ENCODE measurements around the gene INPP4A. TPM values are rescaled to one million over a fixed set of nuclear protein-coding genes. Genes with fewer than 3 reads are reported as not detected.

The INPP4A gene
- total and polyA plus RNA-seq, 10 of the 15 experiments (the other 5 are each of a cell fraction or from before 2014, with no cell fraction given), result 4.7 to 62.3 (median 36.9) TPM

DNA sequence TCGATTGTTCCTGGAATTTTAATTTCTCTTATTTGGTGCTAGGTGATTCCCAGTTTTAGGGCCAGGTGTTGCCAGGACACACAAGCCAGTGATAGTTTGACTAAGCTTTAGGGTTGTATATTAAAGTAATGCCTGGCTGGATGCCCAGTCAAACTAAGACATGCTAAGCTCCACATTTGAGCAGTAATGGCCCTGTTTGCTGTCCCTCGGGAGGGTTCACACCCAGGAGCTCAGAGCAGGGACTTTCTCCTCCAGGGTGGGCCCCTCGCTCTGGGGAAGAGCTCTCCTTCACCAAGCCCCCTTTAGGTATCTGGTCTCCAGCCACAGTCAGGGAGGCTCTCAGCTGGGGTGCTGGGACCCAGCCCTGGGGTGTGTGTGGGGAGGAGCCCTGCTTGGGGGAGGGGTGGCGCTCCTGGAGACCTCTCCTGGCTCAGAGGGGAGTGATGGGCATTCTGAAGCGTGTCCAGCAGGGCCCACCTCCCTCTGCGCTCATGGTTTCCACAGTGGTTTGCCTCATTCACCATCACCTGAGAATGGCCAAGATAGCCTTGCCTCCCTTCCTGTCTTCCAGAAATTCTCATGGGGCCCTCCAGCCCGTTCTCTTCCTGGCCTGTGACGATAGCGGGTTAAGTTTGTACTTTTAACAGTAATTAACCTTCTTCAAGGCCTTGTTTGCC is 31.7 kb downstream of the INPP4A start (continued):
- TF ChIP-seq, protein P1, sequence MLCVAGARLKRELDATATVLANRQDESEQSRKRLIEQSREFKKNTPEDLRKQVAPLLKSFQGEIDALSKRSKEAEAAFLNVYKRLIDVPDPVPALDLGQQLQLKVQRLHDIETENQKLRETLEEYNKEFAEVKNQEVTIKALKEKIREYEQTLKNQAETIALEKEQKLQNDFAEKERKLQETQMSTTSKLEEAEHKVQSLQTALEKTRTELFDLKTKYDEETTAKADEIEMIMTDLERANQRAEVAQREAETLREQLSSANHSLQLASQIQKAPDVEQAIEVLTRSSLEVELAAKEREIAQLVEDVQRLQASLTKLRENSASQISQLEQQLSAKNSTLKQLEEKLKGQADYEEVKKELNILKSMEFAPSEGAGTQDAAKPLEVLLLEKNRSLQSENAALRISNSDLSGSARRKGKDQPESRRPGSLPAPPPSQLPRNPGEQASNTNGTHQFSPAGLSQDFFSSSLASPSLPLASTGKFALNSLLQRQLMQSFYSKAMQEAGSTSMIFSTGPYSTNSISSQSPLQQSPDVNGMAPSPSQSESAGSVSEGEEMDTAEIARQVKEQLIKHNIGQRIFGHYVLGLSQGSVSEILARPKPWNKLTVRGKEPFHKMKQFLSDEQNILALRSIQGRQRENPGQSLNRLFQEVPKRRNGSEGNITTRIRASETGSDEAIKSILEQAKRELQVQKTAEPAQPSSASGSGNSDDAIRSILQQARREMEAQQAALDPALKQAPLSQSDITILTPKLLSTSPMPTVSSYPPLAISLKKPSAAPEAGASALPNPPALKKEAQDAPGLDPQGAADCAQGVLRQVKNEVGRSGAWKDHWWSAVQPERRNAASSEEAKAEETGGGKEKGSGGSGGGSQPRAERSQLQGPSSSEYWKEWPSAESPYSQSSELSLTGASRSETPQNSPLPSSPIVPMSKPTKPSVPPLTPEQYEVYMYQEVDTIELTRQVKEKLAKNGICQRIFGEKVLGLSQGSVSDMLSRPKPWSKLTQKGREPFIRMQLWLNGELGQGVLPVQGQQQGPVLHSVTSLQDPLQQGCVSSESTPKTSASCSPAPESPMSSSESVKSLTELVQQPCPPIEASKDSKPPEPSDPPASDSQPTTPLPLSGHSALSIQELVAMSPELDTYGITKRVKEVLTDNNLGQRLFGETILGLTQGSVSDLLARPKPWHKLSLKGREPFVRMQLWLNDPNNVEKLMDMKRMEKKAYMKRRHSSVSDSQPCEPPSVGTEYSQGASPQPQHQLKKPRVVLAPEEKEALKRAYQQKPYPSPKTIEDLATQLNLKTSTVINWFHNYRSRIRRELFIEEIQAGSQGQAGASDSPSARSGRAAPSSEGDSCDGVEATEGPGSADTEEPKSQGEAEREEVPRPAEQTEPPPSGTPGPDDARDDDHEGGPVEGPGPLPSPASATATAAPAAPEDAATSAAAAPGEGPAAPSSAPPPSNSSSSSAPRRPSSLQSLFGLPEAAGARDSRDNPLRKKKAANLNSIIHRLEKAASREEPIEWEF (IDR thresholded peaks at IDR 0.05; ENCODE audit: insufficient replicate concordance, low read depth, low read length), result peak; percentile 74
- TF ChIP-seq HDGF (IDR thresholded peaks at IDR 0.05), result 0 out of 2 replicates have a peak, but pooled peaks have one; percentile 25
- no peak for TF ChIP-seq RAD21 (IDR thresholded peaks at IDR 0.05; ENCODE audit: insufficient read depth, low read depth, low read length)
- TF ChIP-seq ATF7 (IDR thresholded peaks at IDR 0.05; ENCODE audit: low read depth), result 0 out of 2 replicates have a peak, but pooled peaks have one; percentile 23
- no peak for TF ChIP-seq POLR2A (IDR thresholded peaks at IDR 0.05; ENCODE audit: low read depth, low read length)
- TF ChIP-seq CREM (IDR thresholded peaks at IDR 0.05; ENCODE audit: low read depth), result peak; percentile 77
- peak; percentile 32; the same call in 1 of the 2 replicates for TF ChIP-seq MXI1 (IDR thresholded peaks at IDR 0.05; ENCODE audit: low read depth, low read length)
- 0 out of 2 replicates have a peak, but pooled peaks have one; percentile 62 for TF ChIP-seq SMARCA5 (IDR thresholded peaks at IDR 0.05)
- 0 out of 2 replicates have a peak, but pooled peaks have one; percentile 48 for TF ChIP-seq LARP7 (IDR thresholded peaks at IDR 0.05)
- TF ChIP-seq, protein P2, sequence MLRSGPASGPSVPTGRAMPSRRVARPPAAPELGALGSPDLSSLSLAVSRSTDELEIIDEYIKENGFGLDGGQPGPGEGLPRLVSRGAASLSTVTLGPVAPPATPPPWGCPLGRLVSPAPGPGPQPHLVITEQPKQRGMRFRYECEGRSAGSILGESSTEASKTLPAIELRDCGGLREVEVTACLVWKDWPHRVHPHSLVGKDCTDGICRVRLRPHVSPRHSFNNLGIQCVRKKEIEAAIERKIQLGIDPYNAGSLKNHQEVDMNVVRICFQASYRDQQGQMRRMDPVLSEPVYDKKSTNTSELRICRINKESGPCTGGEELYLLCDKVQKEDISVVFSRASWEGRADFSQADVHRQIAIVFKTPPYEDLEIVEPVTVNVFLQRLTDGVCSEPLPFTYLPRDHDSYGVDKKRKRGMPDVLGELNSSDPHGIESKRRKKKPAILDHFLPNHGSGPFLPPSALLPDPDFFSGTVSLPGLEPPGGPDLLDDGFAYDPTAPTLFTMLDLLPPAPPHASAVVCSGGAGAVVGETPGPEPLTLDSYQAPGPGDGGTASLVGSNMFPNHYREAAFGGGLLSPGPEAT (IDR thresholded peaks at IDR 0.05; ENCODE audit: low read depth), result no peak; the same call in 1 of the 2 replicates
- TF ChIP-seq PML (IDR thresholded peaks at IDR 0.05; ENCODE audit: low read length), result no peak
- TF ChIP-seq, protein P3, sequence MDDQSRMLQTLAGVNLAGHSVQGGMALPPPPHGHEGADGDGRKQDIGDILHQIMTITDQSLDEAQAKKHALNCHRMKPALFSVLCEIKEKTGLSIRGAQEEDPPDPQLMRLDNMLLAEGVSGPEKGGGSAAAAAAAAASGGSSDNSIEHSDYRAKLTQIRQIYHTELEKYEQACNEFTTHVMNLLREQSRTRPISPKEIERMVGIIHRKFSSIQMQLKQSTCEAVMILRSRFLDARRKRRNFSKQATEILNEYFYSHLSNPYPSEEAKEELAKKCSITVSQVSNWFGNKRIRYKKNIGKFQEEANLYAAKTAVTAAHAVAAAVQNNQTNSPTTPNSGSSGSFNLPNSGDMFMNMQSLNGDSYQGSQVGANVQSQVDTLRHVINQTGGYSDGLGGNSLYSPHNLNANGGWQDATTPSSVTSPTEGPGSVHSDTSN (IDR thresholded peaks at IDR 0.05; ENCODE audit: insufficient replicate concordance, low read depth, low read length), result no peak
- TF ChIP-seq POU2F2 (IDR thresholded peaks at IDR 0.05; ENCODE audit: borderline replicate concordance, low read depth, low read length), result 0 out of 3 replicates have a peak, but pooled peaks have one; percentile 9
- peak; percentile 61; the same call in 1 of the 2 replicates for TF ChIP-seq PAX5 (IDR thresholded peaks at IDR 0.05; ENCODE audit: borderline replicate concordance, low read depth, low read length)
- TF ChIP-seq SUPT20H (IDR thresholded peaks at IDR 0.05; ENCODE audit: borderline replicate concordance, control insufficient read depth, low read depth, low read length), result no peak
- TF ChIP-seq, protein P4, sequence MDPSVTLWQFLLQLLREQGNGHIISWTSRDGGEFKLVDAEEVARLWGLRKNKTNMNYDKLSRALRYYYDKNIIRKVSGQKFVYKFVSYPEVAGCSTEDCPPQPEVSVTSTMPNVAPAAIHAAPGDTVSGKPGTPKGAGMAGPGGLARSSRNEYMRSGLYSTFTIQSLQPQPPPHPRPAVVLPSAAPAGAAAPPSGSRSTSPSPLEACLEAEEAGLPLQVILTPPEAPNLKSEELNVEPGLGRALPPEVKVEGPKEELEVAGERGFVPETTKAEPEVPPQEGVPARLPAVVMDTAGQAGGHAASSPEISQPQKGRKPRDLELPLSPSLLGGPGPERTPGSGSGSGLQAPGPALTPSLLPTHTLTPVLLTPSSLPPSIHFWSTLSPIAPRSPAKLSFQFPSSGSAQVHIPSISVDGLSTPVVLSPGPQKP (IDR thresholded peaks at IDR 0.05; ENCODE audit: low read depth, low read length), result no peak
- peak in 1 of 2 experiments; percentile 44; a peak in 1 of 4 replicates for TF ChIP-seq ETV6 (conservative IDR thresholded peaks at IDR 0.05 in 1 of 2, IDR thresholded peaks at IDR 0.05 in 1 of 2; ENCODE audit: borderline replicate concordance in 1 of 2, low read depth in 1 of 2)
- TF ChIP-seq SUZ12 (IDR thresholded peaks at IDR 0.05; ENCODE audit: unreplicated experiment), result no peak
- TF ChIP-seq BCL11A (IDR thresholded peaks at IDR 0.05; ENCODE audit: low read depth, low read length), result peak; percentile 86
- peak; percentile 10; the same call in 1 of the 2 replicates for TF ChIP-seq CREB1 (IDR thresholded peaks at IDR 0.05; ENCODE audit: low read depth)
- TF ChIP-seq EED (IDR thresholded peaks at IDR 0.05; ENCODE audit: low read depth), result peak; percentile 88
- peak; percentile 58; the same call in 1 of the 2 replicates for TF ChIP-seq POLR2AphosphoS5 (IDR thresholded peaks at IDR 0.05; ENCODE audit: low read length)

Measured in GM12878 (cell line).